GM23248 (cell line): Measurements from ENCODE around the gene PLXDC1.

Source experiments
- EZH2 ChIP-seq: fragments of 200-600 bp; sonication (generic); IDR thresholded peaks from 2 replicates; pipeline ENCODE4 v1.6.1; 2018; ENCODE audit warnings: antibody characterized with exemption, mild to moderate bottlenecking; ENCODE audit not compliant: insufficient read depth, poor library complexity, severe bottlenecking
- EZH2phosphoT487 ChIP-seq: fragments of 200-600 bp; sonication (generic); IDR thresholded peaks from 2 replicates; pipeline ENCODE4 v1.6.1; 2018; ENCODE audit warnings: antibody characterized with exemption, moderate library complexity, mild to moderate bottlenecking, low read depth; ENCODE audit not compliant: insufficient read depth

GRCh38 chr17:39018267-39019134, 132.9 kb downstream of the PLXDC1 start:
- TF ChIP-seq EZH2phosphoT487 (no peak), EZH2 (no peak)
